Activated CD4-positive, alpha-beta T cell treated with anti-CD3 and anti-CD28 coated beads, Interleukin-2, Interleukin-4, amounts not matched to agents 100 ng/mL and 50 ng/mL, durations not matched to agents 16 hours and 8 hours (primary cell): ENCODE data around the gene PRPSAP1.
A peak's percentile ranks its signal among the peaks of the same experiment; 100 is the strongest.
"Not testable (repeated sequence)": the region's sequence is repeated elsewhere in the genome, so short reads cannot be mapped to it uniquely, and the experiment has no call there.

Source experiments
- DNase-seq: peaks from one replicate; pipeline ENCODE4 v3.0.0-alpha.2; 2020; ENCODE audit warnings: low spot score

PRPSAP1 gene

GRCh38 chr17:76277300-76278267 lies 76.1 kb downstream of the PRPSAP1 start:
- no peak for DNase-seq

GRCh38 chr17:76276461-76277299 lies 77.0 kb downstream of the PRPSAP1 start:
- DNase-seq: no peak

- DNase-seq: no peak
These were observed 77.7 kb downstream of the PRPSAP1 start for GRCh38 chr17:76276069-76276431.

- DNase-seq: no peak
These were observed 78.2 kb downstream of the PRPSAP1 start for GRCh38 chr17:76275382-76276068.

- DNase-seq: no peak
These were observed 79.4 kb downstream of the PRPSAP1 start for GRCh38 chr17:76274112-76274956.

GRCh38 chr17:76273445-76274111 lies 80.1 kb downstream of the PRPSAP1 start:
- DNase-seq: no peak

GRCh38 chr17:76272541-76273444 lies 80.9 kb downstream of the PRPSAP1 start:
- no peak for DNase-seq

GRCh38 chr17:76271669-76272540 lies 81.8 kb downstream of the PRPSAP1 start:
- peak; percentile 66 for DNase-seq

- no peak for DNase-seq
These were observed 82.7 kb downstream of the PRPSAP1 start for GRCh38 chr17:76270770-76271668.

GRCh38 chr17:76270127-76270592 lies 83.6 kb downstream of the PRPSAP1 start:
- DNase-seq: no peak

- no peak for DNase-seq
These were observed 84.4 kb downstream of the PRPSAP1 start for GRCh38 chr17:76268991-76269981.

GRCh38 chr17:76268015-76268749 lies 85.5 kb downstream of the PRPSAP1 start:
- DNase-seq: peak; percentile 86

- DNase-seq: not testable (repeated sequence)
These were observed 86.1 kb downstream of the PRPSAP1 start for GRCh38 chr17:76267581-76268001.

GRCh38 chr17:76267051-76267576 lies 86.6 kb downstream of the PRPSAP1 start:
- no peak for DNase-seq

GRCh38 chr17:76266244-76266938 lies 87.3 kb downstream of the PRPSAP1 start:
- DNase-seq: no peak
